WTC11 (cell line): ENCODE data around the gene AQP5. TPM values are rescaled to one million over a fixed set of nuclear protein-coding genes. Genes with fewer than 3 reads are reported as not detected.

ENCODE experiments used
- ATAC-seq: fragments of 200-7000 bp; cut with Tn5 transposase; 2 replicates; pipeline ENCODE4 v1.10.0; 2021; ENCODE audit warnings: mild to moderate bottlenecking, moderate library complexity
- CTCF ChIA-PET: fragments of 300-600 bp; sonication (Branson Sonifier 250); formaldehyde crosslinking; loops from one replicate; lab custom pipeline; 2021; ENCODE audit warnings: antibody characterized with exemption; lab: Charles Lee
- POLR2A ChIA-PET: fragments of 350-600 bp; sonication (Branson Sonifier 250); formaldehyde crosslinking; loops from one replicate; lab custom pipeline; 2021; ENCODE audit warnings: antibody characterized with exemption; lab: Charles Lee
- DNase-seq: peaks from one replicate; pipeline ENCODE4 v3.0.0; 2021; ENCODE audit warnings: low spot score
- H3K27ac Mint-ChIP-seq: 2 replicates; pipeline ENCODE4 v1.8.0; 2021; ENCODE audit warnings: mixed read lengths
- H3K27me3 Mint-ChIP-seq: 2 replicates; pipeline ENCODE4 v1.8.0; 2021; ENCODE audit warnings: low read depth, mild to moderate bottlenecking, moderate library complexity, mixed read lengths
- H3K36me3 Mint-ChIP-seq: 2 replicates; pipeline ENCODE4 v1.8.0; 2021; ENCODE audit warnings: mixed read lengths
- H3K4me1 Mint-ChIP-seq: 2 replicates; pipeline ENCODE4 v1.8.0; 2022; ENCODE audit warnings: mixed read lengths
- H3K4me3 Mint-ChIP-seq: 2 replicates; pipeline ENCODE4 v1.8.0; 2021; ENCODE audit warnings: mild to moderate bottlenecking, moderate library complexity, mixed read lengths
- H3K9me3 Mint-ChIP-seq: 2 replicates; pipeline ENCODE4 v1.8.0; 2021; ENCODE audit warnings: mixed read lengths
- ATF1 ChIP-seq: sonication (generic); formaldehyde crosslinking; IDR thresholded peaks from 2 replicates; pipeline ENCODE4 v1.8.1; 2023; ENCODE audit warnings: mild to moderate bottlenecking, moderate library complexity, missing genetic modification reagents
- FOXK1 ChIP-seq: sonication (generic); formaldehyde crosslinking; IDR thresholded peaks from 2 replicates; pipeline ENCODE4 v1.8.0; 2022; ENCODE audit warnings: mild to moderate bottlenecking, moderate library complexity, missing genetic modification reagents
- FOXP1 ChIP-seq: sonication (generic); formaldehyde crosslinking; IDR thresholded peaks from 2 replicates; pipeline ENCODE4 v1.8.0; 2022; ENCODE audit warnings: missing genetic modification reagents, mild to moderate bottlenecking, moderate library complexity, borderline replicate concordance
- GABPB1 ChIP-seq: sonication (generic); formaldehyde crosslinking; IDR thresholded peaks from 2 replicates; pipeline ENCODE4 v1.8.1; 2023; ENCODE audit warnings: mild to moderate bottlenecking, missing genetic modification reagents
- HMGA2 ChIP-seq: fragments of 250-450 bp; sonication (Bioruptor Pico); IDR thresholded peaks from 2 replicates; pipeline ENCODE4 v1.4.0; 2021; ENCODE audit warnings: mild to moderate bottlenecking, moderate library complexity
- JUN ChIP-seq: sonication (generic); formaldehyde crosslinking; IDR thresholded peaks from 2 replicates; pipeline ENCODE4 v1.8.0; 2023; ENCODE audit warnings: mild to moderate bottlenecking, missing genetic modification reagents
- NFE2L1 ChIP-seq: sonication (generic); formaldehyde crosslinking; IDR thresholded peaks from 2 replicates; pipeline ENCODE4 v1.8.1; 2023; ENCODE audit warnings: missing genetic modification reagents
- NR1H2 ChIP-seq: sonication (generic); formaldehyde crosslinking; IDR thresholded peaks from 2 replicates; pipeline ENCODE4 v1.9.0; 2021; ENCODE audit warnings: mild to moderate bottlenecking, moderate library complexity, missing genetic modification reagents
- SP1 ChIP-seq: sonication (generic); formaldehyde crosslinking; conservative IDR thresholded peaks from 2 replicates; pipeline ENCODE4 v1.8.1; 2022; ENCODE audit warnings: missing genetic modification reagents
- TEAD4 ChIP-seq: sonication (generic); formaldehyde crosslinking; IDR thresholded peaks from 2 replicates; pipeline ENCODE4 v1.8.0; 2022; ENCODE audit warnings: mild to moderate bottlenecking, missing genetic modification reagents
- ZNF219 ChIP-seq: sonication (generic); formaldehyde crosslinking; IDR thresholded peaks from 2 replicates; pipeline ENCODE4 v1.8.0; 2023; ENCODE audit warnings: missing genetic modification reagents, mild to moderate bottlenecking, borderline replicate concordance
- ZNF263 ChIP-seq: sonication (generic); formaldehyde crosslinking; IDR thresholded peaks from 2 replicates; pipeline ENCODE4 v1.8.1; 2022; ENCODE audit warnings: low read depth, mild to moderate bottlenecking, moderate library complexity, missing genetic modification reagents
- ZNF416 ChIP-seq: fragments of 250-450 bp; sonication (Bioruptor Pico); IDR thresholded peaks from 2 replicates; pipeline ENCODE4 v1.9.0; 2021; ENCODE audit warnings: mild to moderate bottlenecking, inconsistent platforms
- total RNA-seq: library from RNA; stranded (reverse); gene quantifications from 3 replicates; pipeline ENCODE4 v1.2.3, GENCODE V29; 2021
- TF ChIP-seq, protein P1 (sequence below): fragments of 250-450 bp; sonication (Bioruptor Pico); IDR thresholded peaks from 2 replicates; pipeline ENCODE4 v1.9.0; 2021; ENCODE audit warnings: mild to moderate bottlenecking
- TF ChIP-seq, protein P2 (sequence below): sonication (generic); formaldehyde crosslinking; IDR thresholded peaks from 2 replicates; pipeline ENCODE4 v1.8.0; 2022; ENCODE audit warnings: mild to moderate bottlenecking, missing genetic modification reagents
- TF ChIP-seq, protein P3 (sequence below): sonication (generic); formaldehyde crosslinking; IDR thresholded peaks from 2 replicates; pipeline ENCODE4 v1.8.1; 2022; ENCODE audit warnings: mild to moderate bottlenecking, missing genetic modification reagents, moderate library complexity, borderline replicate concordance
- TF ChIP-seq, protein P4 (sequence below): fragments of 250-450 bp; sonication (Bioruptor Pico); IDR thresholded peaks from 2 replicates; pipeline ENCODE4 v1.9.0; 2021; ENCODE audit warnings: mild to moderate bottlenecking

AQP5 gene
- total RNA-seq, 1 experiment from 2014 or later = 2.8 TPM

DNA sequence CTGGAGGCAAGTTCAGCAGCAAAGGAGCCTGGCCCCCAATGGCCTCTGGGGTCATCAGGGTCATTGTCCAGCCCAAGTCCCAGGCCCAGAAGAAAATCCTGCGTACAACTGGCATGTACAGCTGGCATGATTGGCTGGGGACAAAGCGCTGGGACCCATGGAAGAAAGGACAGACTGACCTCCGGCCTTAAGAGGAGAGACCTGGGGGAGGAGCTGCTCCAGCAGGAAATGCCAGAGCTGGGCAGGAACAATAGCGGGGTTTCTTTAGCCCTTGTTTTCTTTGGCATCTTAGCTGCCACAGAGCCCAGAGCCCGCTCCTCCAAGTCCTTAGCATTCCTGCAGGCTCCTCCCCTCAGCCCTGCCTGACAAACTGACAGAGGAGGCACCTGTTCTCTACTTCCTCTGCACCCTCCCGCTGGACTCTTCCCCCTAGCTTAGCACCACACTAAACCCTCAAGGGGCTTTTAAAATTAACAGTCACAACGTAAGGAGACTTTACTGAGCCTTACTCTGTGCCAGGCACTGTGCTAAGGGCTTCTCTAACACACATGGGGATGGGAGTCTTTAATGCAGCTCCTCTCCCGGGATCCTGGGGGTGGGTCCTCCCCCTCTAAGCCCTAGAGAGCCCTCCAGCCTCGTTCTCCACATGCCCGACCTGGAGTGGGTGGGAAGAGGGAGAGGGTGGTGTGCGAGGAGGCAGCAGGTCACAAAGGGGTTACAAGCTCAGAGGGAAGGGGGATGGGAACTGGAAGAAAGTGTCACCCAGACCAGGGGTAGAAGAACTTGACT lies 1.8 kb upstream of the AQP5 start (continued):
- TF ChIP-seq ZNF219 (CRISPR knock-in tag) = no peak
- TF ChIP-seq, protein P1, sequence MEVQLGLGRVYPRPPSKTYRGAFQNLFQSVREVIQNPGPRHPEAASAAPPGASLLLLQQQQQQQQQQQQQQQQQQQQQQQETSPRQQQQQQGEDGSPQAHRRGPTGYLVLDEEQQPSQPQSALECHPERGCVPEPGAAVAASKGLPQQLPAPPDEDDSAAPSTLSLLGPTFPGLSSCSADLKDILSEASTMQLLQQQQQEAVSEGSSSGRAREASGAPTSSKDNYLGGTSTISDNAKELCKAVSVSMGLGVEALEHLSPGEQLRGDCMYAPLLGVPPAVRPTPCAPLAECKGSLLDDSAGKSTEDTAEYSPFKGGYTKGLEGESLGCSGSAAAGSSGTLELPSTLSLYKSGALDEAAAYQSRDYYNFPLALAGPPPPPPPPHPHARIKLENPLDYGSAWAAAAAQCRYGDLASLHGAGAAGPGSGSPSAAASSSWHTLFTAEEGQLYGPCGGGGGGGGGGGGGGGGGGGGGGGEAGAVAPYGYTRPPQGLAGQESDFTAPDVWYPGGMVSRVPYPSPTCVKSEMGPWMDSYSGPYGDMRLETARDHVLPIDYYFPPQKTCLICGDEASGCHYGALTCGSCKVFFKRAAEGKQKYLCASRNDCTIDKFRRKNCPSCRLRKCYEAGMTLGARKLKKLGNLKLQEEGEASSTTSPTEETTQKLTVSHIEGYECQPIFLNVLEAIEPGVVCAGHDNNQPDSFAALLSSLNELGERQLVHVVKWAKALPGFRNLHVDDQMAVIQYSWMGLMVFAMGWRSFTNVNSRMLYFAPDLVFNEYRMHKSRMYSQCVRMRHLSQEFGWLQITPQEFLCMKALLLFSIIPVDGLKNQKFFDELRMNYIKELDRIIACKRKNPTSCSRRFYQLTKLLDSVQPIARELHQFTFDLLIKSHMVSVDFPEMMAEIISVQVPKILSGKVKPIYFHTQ (CRISPR knock-in tag) = no peak

DNA sequence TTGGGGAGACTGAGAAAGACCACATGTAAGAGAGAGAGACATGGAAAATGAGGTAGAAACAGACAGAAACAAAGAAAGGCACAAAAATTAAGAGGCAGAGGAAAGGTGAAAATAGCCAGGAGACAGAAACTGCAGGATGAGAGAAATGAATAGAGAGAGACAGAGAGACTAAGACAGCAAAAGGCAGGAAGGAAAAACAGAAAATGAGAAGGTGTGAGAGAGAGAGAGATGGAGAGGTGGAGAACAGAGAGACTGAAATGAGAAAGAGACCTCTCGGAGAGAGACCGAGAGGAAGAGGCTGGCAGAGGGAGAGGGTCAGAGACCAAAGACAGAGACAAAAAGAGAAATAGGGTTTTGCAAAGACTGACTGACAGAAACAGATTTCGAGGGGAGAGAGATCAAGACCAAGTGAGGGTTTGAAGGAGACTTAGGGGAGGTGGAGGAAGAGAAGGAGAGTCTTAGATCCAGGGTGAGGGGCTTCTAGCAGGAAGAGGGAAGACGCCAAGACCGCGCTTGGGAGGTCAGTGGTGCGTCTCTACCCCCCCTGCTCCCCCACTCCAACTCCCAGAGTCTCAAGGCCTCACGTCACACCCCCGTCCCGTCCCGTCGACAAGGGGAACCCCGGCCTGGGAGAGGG lies 1.1 kb upstream of the AQP5 start:
- Mint-ChIP-seq H3K36me3 (no peaks in the 10 kb centered on the region), H3K9me3 (no peaks in the 10 kb centered on the region), H3K27ac (no peak overlapping the region), H3K4me1 (peaks cover 24% of the 10 kb centered on the region), H3K4me3 (peak overlapping the region; percentile 65), H3K27me3 (peaks cover 68% of the 10 kb centered on the region)
- ChIA-PET POLR2A (interaction anchor here (1.0 kb wide), 1 partner anchor 90 kb away, joined by 3 read pairs; no protein-coding TSS in a partner anchor), CTCF (interaction anchor here (0.7 to 7.6 kb wide), 12 partner anchors 7 to 183 kb away, joined by 3 to 70 read pairs (median 11); partner anchors contain the start of gene AQP2)
- no peak for ATAC-seq
- DNase-seq = no peak
- TF ChIP-seq GABPB1 (CRISPR knock-in tag) = no peak
- no peak for TF ChIP-seq ATF1 (CRISPR knock-in tag)
- TF ChIP-seq ZNF416 (CRISPR knock-in tag) = no peak
- TF ChIP-seq NFE2L1 (CRISPR knock-in tag) = no peak
- no peak for TF ChIP-seq FOXK1 (CRISPR knock-in tag)
- TF ChIP-seq NR1H2 (CRISPR knock-in tag) = no peak
- TF ChIP-seq FOXP1 (CRISPR knock-in tag) = no peak
- TF ChIP-seq, protein P2, sequence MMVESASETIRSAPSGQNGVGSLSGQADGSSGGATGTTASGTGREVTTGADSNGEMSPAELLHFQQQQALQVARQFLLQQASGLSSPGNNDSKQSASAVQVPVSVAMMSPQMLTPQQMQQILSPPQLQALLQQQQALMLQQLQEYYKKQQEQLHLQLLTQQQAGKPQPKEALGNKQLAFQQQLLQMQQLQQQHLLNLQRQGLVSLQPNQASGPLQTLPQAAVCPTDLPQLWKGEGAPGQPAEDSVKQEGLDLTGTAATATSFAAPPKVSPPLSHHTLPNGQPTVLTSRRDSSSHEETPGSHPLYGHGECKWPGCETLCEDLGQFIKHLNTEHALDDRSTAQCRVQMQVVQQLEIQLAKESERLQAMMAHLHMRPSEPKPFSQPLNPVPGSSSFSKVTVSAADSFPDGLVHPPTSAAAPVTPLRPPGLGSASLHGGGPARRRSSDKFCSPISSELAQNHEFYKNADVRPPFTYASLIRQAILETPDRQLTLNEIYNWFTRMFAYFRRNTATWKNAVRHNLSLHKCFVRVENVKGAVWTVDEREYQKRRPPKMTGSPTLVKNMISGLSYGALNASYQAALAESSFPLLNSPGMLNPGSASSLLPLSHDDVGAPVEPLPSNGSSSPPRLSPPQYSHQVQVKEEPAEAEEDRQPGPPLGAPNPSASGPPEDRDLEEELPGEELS (CRISPR knock-in tag) = no peak
- no peak for TF ChIP-seq ZNF263 (CRISPR knock-in tag)
- TF ChIP-seq, protein P3, sequence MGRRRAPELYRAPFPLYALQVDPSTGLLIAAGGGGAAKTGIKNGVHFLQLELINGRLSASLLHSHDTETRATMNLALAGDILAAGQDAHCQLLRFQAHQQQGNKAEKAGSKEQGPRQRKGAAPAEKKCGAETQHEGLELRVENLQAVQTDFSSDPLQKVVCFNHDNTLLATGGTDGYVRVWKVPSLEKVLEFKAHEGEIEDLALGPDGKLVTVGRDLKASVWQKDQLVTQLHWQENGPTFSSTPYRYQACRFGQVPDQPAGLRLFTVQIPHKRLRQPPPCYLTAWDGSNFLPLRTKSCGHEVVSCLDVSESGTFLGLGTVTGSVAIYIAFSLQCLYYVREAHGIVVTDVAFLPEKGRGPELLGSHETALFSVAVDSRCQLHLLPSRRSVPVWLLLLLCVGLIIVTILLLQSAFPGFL (CRISPR knock-in tag) = no peak
- no peak for TF ChIP-seq HMGA2 (CRISPR knock-in tag)
- TF ChIP-seq, protein P4, sequence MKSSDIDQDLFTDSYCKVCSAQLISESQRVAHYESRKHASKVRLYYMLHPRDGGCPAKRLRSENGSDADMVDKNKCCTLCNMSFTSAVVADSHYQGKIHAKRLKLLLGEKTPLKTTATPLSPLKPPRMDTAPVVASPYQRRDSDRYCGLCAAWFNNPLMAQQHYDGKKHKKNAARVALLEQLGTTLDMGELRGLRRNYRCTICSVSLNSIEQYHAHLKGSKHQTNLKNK (CRISPR knock-in tag) = no peak
- no peak for TF ChIP-seq SP1
- TF ChIP-seq JUN (CRISPR knock-in tag) = no peak
- no peak for TF ChIP-seq TEAD4 (CRISPR knock-in tag)
